ENCODE results near the gene VMP1.
"Not testable (repeated sequence)": the region's sequence is repeated elsewhere in the genome, so short reads cannot be mapped to it uniquely, and the experiment has no call there.

The VMP1 gene

GRCh38 chr17:59873414-59873813, 166.0 kb downstream of the VMP1 start:
- DNase-seq, result not testable (repeated sequence)

GRCh38 chr17:59874376-59874775, 166.9 kb downstream of the VMP1 start:
- DNase-seq, result no peak

- DNase-seq, result no peak
Observed at GRCh38 chr17:59876107-59876506, 168.7 kb downstream of the VMP1 start.

DNA sequence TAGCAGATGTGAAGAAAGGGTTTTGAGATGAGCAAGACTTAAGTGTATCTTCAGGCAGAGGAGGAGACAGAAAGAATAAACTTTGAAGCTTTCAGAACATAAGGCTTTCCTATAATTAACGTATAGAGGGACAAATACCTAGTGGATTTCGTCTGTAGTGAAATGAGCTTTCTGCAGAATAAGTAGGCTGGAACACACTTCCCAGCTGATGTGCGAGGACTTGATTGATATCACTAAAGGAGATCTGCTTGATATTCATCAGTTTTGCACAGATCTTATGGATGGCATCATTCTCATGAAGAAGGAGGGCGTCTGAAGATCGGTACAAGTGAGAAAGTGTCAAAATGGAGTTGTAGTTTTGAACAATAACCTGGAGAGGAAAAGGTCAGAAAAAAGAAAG, 170.5 kb downstream of the VMP1 start:
- DNase-seq, result no peak

GRCh38 chr17:59878624-59879023, 171.2 kb downstream of the VMP1 start:
- DNase-seq, result no peak

- DNase-seq, result no peak
Observed at GRCh38 chr17:59884861-59885260, 177.4 kb downstream of the VMP1 start.

DNA sequence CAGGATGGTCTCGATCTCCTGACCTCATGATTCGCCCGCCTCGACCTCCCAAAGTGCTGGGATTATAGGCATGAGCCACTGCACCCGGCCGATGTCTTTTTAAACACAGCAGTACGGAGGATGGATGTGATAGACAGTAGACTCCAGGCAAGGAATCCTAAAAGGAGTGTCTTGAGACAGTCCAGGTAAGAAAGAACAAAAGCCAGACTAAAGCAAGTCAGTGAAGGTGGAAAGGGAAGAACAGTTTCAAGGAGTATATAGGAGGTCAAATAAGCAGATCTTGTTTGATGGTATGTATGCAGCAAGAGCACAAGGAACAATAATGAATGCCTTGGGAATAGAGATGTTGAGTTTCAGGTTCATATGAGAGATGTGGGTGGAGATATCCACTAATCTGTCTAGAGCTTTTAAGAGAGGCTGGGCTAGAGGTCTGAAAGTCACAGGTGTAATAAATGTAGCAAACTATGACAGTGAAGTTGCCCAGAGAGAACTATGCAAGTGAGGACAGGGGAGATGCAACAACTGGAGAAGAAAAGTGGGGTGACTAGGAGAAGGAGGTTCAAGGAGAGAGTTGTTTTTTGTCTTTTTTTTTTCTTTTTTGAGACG, 180.8 kb downstream of the VMP1 start:
- no peak for DNase-seq

GRCh38 chr17:59890720-59891119, 183.3 kb downstream of the VMP1 start:
- no peak for DNase-seq

Data from stimulated activated CD4-positive, alpha-beta T cell treated with anti-CD3 and anti-CD28 coated beads, Interleukin-12 subunit alpha, Interleukin-12 subunit beta, amount 100 ng/mL, for 4 hours (primary cell).